WTC11 (cell line): ENCODE results near the gene SIGLEC5.

Experiments
- NR3C1 ChIP-seq: sonication (generic); formaldehyde crosslinking; conservative IDR thresholded peaks from 2 replicates; pipeline ENCODE4 v1.8.1; 2023; ENCODE audit warnings: low read depth, mild to moderate bottlenecking, missing genetic modification reagents
- ZNF423 ChIP-seq: fragments of 250-450 bp; sonication (Bioruptor Pico); IDR thresholded peaks from 2 replicates; pipeline ENCODE4 v2.1.2; 2022; ENCODE audit warnings: mild to moderate bottlenecking, moderate library complexity
- TF ChIP-seq, protein P1 (sequence below): fragments of 200-600 bp; IDR thresholded peaks from 2 replicates; pipeline ENCODE4 v1.8.0; 2022; ENCODE audit warnings: antibody characterized with exemption
- TF ChIP-seq, protein P2 (sequence below): sonication (generic); formaldehyde crosslinking; conservative IDR thresholded peaks from 2 replicates; pipeline ENCODE4 v1.8.1; 2023; ENCODE audit warnings: mild to moderate bottlenecking, low read depth, missing genetic modification reagents, moderate library complexity

DNA sequence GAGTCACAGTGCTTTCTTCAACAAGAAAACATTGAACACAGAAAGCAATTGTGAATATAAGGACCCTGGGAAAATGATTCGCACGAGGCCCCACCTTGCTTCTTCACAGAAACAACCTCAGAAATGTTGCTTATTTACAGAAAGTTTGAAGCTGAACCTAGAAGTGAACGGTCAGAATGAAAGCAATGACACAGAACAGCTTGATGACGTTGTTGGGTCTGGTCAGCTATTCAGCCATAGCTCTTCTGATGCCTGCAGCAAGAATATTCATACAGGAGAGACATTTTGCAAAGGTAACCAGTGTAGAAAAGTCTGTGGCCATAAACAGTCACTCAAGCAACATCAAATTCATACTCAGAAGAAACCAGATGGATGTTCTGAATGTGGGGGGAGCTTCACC, 43.4 kb downstream of the SIGLEC5 start:
- TF ChIP-seq NR3C1 (no peak), ZNF423 (CRISPR knock-in tag) (no peak)
- TF ChIP-seq, protein P1, sequence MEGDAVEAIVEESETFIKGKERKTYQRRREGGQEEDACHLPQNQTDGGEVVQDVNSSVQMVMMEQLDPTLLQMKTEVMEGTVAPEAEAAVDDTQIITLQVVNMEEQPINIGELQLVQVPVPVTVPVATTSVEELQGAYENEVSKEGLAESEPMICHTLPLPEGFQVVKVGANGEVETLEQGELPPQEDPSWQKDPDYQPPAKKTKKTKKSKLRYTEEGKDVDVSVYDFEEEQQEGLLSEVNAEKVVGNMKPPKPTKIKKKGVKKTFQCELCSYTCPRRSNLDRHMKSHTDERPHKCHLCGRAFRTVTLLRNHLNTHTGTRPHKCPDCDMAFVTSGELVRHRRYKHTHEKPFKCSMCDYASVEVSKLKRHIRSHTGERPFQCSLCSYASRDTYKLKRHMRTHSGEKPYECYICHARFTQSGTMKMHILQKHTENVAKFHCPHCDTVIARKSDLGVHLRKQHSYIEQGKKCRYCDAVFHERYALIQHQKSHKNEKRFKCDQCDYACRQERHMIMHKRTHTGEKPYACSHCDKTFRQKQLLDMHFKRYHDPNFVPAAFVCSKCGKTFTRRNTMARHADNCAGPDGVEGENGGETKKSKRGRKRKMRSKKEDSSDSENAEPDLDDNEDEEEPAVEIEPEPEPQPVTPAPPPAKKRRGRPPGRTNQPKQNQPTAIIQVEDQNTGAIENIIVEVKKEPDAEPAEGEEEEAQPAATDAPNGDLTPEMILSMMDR, result no peak
- TF ChIP-seq, protein P2, sequence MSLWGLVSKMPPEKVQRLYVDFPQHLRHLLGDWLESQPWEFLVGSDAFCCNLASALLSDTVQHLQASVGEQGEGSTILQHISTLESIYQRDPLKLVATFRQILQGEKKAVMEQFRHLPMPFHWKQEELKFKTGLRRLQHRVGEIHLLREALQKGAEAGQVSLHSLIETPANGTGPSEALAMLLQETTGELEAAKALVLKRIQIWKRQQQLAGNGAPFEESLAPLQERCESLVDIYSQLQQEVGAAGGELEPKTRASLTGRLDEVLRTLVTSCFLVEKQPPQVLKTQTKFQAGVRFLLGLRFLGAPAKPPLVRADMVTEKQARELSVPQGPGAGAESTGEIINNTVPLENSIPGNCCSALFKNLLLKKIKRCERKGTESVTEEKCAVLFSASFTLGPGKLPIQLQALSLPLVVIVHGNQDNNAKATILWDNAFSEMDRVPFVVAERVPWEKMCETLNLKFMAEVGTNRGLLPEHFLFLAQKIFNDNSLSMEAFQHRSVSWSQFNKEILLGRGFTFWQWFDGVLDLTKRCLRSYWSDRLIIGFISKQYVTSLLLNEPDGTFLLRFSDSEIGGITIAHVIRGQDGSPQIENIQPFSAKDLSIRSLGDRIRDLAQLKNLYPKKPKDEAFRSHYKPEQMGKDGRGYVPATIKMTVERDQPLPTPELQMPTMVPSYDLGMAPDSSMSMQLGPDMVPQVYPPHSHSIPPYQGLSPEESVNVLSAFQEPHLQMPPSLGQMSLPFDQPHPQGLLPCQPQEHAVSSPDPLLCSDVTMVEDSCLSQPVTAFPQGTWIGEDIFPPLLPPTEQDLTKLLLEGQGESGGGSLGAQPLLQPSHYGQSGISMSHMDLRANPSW (CRISPR knock-in tag), result no peak
